Measurements from ENCODE around the gene DPP6. TPM values are rescaled to one million over a fixed set of nuclear protein-coding genes. Genes with fewer than 3 reads are reported as not detected.

Gene DPP6
- total RNA-seq, 1 donor from 2014 or later = 1.4 TPM

DNA sequence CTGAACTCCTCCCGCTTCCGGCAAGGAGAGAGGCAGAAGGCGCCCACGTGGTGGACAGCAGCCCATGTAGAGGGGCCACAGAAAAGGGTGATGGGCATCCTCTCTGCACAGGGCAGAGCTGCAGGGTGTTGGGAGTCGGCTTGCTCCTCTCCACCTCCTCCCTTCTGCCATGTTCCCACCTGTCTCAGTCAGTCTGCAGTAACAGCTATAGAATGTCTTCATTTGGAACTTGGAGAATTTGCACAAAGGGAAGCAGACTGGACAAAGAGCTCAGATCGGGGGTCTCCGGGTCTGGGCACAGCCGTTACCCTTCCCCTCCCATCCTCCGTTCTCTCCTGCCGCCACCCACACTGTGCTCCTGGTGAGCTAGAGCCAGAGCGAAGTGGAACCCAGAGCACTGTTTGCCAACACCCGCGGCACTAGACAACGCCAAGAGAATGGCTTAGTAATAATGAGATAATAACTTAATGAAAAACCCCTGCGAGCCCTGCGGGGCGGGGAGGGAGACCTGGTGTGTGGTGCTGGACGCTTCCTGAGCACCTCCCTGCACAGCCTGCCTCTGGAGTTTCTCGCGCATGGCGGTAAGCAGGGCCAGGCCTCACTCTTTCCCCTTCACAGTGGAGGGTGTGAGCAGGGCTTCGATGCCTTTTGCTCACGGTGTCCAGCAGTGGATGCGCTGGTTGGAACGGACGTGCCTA is 696.0 kb downstream of the DPP6 start:
- TF ChIP-seq, protein P1, sequence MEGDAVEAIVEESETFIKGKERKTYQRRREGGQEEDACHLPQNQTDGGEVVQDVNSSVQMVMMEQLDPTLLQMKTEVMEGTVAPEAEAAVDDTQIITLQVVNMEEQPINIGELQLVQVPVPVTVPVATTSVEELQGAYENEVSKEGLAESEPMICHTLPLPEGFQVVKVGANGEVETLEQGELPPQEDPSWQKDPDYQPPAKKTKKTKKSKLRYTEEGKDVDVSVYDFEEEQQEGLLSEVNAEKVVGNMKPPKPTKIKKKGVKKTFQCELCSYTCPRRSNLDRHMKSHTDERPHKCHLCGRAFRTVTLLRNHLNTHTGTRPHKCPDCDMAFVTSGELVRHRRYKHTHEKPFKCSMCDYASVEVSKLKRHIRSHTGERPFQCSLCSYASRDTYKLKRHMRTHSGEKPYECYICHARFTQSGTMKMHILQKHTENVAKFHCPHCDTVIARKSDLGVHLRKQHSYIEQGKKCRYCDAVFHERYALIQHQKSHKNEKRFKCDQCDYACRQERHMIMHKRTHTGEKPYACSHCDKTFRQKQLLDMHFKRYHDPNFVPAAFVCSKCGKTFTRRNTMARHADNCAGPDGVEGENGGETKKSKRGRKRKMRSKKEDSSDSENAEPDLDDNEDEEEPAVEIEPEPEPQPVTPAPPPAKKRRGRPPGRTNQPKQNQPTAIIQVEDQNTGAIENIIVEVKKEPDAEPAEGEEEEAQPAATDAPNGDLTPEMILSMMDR (IDR thresholded peaks at IDR 0.05; ENCODE audit: unreplicated experiment) = no peak
- no peak overlapping the region for H3K4me3 Mint-ChIP-seq (ENCODE audit: unreplicated experiment)
- DNase-seq (ENCODE audit: low spot score) = no peak
- no peaks in the 10 kb centered on the region for H3K36me3 Mint-ChIP-seq (ENCODE audit: low read depth, unreplicated experiment)
- no peaks in the 10 kb centered on the region for H3K4me1 Mint-ChIP-seq (ENCODE audit: unreplicated experiment)
- peaks cover 5% of the 10 kb centered on the region for H3K27me3 Mint-ChIP-seq (ENCODE audit: unreplicated experiment)
- no peak overlapping the region for H3K27ac Mint-ChIP-seq (ENCODE audit: unreplicated experiment)
- H3K9me3 Mint-ChIP-seq (ENCODE audit: unreplicated experiment) = no peaks in the 10 kb centered on the region

DNA sequence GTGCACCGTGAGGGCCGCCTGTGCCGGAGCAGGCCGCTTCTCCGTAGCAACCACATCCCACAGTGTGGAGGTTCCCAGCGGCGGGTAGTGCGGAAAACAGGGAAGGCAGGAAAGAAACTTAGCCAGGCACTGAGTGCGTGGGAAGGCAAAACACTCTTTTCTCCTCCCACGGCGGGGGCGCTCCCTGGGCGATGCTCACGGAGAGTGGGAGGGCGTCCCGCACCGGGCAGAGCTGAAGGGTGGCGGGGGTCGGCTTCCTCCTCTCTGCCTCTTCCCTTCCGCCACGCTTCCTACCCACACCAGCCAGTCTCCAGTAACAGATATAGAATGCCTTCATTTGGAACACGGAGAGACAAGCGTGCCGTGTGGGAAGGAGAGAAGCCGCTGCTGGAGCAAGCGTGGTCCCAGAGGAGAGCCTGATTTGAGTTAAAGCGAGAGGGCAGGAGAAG is 698.2 kb downstream of the DPP6 start:
- no peak for DNase-seq (ENCODE audit: low spot score)
- H3K9me3 Mint-ChIP-seq (ENCODE audit: unreplicated experiment) = no peaks in the 10 kb centered on the region
- H3K27ac Mint-ChIP-seq (ENCODE audit: unreplicated experiment) = no peak overlapping the region
- TF ChIP-seq, protein P1 (IDR thresholded peaks at IDR 0.05; ENCODE audit: unreplicated experiment) = no peak
- H3K27me3 Mint-ChIP-seq (ENCODE audit: unreplicated experiment) = peaks cover 5% of the 10 kb centered on the region
- no peaks in the 10 kb centered on the region for H3K4me1 Mint-ChIP-seq (ENCODE audit: unreplicated experiment)
- no peak overlapping the region for H3K4me3 Mint-ChIP-seq (ENCODE audit: unreplicated experiment)
- H3K36me3 Mint-ChIP-seq (ENCODE audit: low read depth, unreplicated experiment) = no peaks in the 10 kb centered on the region

DNA sequence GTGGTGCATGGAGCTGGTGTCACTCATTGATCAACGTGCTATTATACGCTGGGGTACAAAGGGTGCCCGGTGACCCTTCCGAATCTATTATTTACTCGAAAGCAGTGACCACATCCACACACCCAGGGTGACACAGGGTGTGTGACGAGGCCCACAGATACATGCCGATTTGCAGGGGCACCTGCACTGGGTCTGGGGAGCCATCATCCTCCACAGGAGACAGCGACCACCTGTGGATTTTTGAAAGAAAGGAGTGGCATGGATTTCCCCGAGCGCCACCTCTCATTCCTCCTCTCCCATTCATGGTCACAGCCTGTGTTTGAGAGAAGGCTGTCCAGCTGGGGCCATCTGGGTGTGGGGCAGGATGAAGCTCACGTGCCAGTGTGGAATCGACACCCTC is 701.0 kb downstream of the DPP6 start:
- Mint-ChIP-seq H3K4me3 (ENCODE audit: unreplicated experiment) (no peak overlapping the region), H3K9me3 (ENCODE audit: unreplicated experiment) (no peaks in the 10 kb centered on the region), H3K27ac (ENCODE audit: unreplicated experiment) (no peak overlapping the region), H3K4me1 (ENCODE audit: unreplicated experiment) (no peaks in the 10 kb centered on the region), H3K27me3 (ENCODE audit: unreplicated experiment) (peaks cover 4% of the 10 kb centered on the region), H3K36me3 (ENCODE audit: low read depth, unreplicated experiment) (no peaks in the 10 kb centered on the region)
- TF ChIP-seq, protein P1 (IDR thresholded peaks at IDR 0.05; ENCODE audit: unreplicated experiment) = no peak
- no peak for DNase-seq (ENCODE audit: low spot score)

DNA sequence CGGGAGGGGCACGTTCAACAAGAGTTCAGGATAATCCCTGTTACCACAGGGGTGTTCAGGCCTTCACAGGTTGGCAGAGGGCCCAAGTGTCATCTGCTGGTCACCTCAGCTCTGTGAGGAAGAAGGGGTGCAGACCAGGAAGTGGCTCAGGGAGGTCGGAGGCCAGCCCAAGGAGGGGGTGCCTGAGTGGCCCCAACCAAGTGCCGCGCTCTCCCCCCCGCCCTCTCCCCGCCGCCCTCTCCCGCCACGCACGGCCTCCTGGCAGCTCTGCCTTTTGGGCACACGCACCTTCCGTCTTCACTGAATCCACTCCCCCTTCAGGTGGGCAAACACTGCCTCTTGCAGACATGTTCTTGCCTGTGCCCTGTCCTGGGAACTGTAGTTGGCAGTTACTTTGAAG is 705.6 kb downstream of the DPP6 start:
- Mint-ChIP-seq H3K27ac (ENCODE audit: unreplicated experiment) (no peak overlapping the region), H3K4me3 (ENCODE audit: unreplicated experiment) (no peak overlapping the region), H3K4me1 (ENCODE audit: unreplicated experiment) (no peaks in the 10 kb centered on the region), H3K27me3 (ENCODE audit: unreplicated experiment) (no peaks in the 10 kb centered on the region), H3K36me3 (ENCODE audit: low read depth, unreplicated experiment) (no peaks in the 10 kb centered on the region), H3K9me3 (ENCODE audit: unreplicated experiment) (no peaks in the 10 kb centered on the region)
- DNase-seq (ENCODE audit: low spot score) = no peak
- TF ChIP-seq, protein P1 (IDR thresholded peaks at IDR 0.05; ENCODE audit: unreplicated experiment) = no peak

DNA sequence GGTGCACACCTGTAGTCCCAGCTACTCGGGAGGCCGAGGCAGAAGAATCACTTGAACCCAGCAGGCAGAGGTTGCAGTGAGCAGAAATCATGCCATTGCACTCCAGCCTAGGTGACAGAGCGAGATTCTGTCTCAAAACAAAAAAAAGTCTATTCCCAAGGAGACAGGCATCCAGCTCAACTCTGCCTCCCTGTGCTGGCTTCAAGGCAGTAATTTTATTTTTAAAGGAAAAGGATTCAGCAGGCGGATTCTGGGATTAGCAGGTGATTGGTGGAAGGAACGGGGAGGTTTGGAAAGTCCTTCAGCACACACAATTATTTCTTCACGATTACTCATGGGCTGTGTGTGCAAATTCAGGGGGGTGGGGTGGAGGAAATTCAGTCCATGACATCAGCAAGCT is 707.8 kb downstream of the DPP6 start:
- TF ChIP-seq, protein P1 (IDR thresholded peaks at IDR 0.05; ENCODE audit: unreplicated experiment) = no peak
- H3K36me3 Mint-ChIP-seq (ENCODE audit: low read depth, unreplicated experiment) = no peaks in the 10 kb centered on the region
- DNase-seq (ENCODE audit: low spot score) = no peak
- no peaks in the 10 kb centered on the region for H3K9me3 Mint-ChIP-seq (ENCODE audit: unreplicated experiment)
- H3K27ac Mint-ChIP-seq (ENCODE audit: unreplicated experiment) = no peak overlapping the region
- H3K4me3 Mint-ChIP-seq (ENCODE audit: unreplicated experiment) = no peak overlapping the region
- peaks cover 5% of the 10 kb centered on the region for H3K27me3 Mint-ChIP-seq (ENCODE audit: unreplicated experiment)
- H3K4me1 Mint-ChIP-seq (ENCODE audit: unreplicated experiment) = no peaks in the 10 kb centered on the region
